ENCODE results near the gene PLXNA3.

The PLXNA3 gene

DNA sequence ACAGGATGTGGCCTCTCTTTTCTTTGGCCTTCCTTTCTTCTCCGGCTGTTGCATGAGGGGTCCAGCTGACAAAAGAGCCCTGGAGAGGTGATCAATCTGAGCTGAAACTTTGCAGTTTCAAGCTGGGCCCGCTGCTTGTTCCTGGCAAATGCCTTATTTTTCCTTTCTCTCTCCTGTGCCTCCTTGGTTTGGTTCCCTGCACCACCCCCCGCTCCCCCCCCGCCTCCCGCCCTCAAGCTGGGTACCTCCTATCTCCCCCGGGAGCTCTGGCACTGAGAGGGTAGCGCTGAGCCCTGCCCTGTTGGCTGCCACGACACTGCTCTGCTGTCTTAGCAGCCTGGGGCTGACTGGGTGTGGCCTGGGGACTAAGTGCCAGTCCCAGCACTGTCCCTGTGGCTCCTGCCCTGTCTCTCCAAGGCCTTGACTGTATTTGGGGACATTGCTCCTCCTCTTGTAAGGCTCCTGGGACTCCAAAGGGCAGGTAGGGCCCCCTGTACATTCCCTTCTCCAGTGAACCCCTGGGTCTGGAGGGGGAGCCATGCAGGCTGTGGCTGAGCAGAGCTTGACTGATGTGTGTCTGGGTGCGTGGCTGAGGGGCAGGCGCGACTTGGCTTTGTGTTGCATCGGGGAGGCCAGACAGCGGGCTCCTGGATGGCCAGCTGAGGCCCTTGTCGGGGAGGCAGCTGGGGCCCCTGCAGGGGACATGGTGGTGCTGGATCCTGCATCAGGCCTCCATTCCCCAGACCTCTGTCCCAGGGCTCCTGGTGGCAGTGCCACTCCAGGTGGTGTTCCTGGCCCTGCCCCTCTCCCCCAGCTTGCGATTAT is 1.1 kb downstream of the PLXNA3 start:
- DNase-seq (ENCODE audit: low read depth in 2 of 2): no peak

DNA sequence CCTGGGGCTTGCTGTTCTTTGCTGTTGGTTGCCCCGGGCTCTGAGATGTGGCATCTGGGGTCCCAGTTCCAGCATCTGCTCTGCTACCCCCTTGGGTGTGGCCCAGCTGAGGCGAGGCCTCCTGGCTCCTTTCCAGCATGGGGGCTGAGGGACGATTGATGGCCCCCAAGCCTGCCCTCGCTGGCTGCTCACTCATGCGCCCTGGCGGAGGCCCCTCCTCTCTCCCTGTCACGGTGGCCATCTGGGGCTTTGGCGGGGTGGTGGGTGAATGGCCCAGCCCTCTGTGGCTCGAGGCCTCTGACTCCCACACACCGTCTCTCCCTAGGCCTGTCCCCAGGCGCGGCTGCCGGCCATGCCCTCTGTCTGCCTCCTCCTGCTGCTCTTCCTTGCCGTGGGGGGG is 1.8 kb downstream of the PLXNA3 start:
- DNase-seq (ENCODE audit: low read depth in 2 of 2): no peak

DNA sequence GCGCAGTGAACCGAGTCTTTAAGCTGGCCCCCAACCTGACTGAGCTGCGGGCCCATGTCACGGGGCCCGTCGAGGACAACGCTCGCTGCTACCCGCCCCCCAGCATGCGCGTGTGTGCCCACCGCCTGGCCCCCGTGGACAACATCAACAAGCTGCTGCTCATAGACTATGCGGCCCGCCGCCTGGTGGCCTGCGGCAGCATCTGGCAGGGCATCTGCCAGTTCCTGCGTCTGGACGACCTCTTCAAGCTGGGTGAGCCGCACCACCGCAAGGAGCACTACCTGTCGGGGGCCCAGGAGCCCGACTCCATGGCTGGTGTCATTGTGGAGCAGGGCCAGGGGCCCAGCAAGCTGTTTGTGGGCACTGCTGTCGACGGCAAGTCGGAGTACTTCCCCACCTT is 2.2 kb downstream of the PLXNA3 start:
- no peak for DNase-seq (ENCODE audit: low read depth in 2 of 2)

DNA sequence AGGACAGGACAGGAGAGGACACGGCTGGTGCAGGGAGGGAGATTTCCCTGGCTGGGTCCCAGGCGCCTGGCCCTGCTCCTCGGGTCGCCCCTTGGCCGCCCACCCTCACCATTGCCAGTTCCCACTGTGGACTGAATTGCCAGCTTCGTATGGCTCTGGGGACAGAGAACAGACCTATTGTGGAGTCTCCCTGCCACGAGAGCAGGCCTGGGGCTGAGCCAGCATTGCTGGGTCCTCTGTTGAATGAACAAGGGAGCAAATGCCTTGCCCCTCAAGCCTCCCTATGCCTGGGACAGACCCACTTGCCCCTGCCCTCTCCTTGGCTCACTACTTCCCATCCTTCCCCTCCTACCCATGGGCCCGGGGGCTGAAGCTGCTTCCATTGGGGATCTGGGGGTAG is 4.3 kb downstream of the PLXNA3 start:
- no peak for DNase-seq (ENCODE audit: low read depth in 2 of 2)

DNA sequence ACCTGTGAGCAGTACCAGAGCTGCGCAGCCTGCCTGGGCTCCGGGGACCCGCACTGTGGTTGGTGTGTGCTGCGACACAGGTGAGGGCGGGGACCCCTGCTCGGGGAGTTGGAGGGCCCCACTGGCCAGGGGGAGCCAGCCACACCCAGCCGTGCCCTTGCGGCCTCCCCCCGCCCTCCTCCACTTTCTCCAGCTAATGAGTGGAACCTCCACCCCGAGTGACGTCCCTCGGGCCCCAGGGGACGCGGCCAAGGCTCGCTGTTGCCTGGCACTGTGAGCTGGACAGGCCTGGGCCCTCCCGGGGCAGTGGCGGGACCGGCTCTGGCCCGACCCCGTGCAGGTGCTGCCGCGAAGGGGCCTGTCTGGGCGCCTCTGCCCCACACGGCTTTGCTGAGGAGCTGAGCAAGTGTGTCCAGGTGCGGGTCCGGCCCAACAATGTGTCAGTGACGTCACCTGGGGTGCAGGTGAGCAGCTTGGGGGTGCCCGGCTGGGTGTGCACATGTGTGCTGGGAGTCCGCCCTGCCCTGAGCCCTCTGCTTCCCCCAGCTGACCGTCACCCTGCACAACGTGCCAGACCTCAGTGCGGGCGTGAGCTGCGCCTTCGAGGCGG is 5.6 kb downstream of the PLXNA3 start:
- DNase-seq (ENCODE audit: low read depth in 2 of 2): no peak

DNA sequence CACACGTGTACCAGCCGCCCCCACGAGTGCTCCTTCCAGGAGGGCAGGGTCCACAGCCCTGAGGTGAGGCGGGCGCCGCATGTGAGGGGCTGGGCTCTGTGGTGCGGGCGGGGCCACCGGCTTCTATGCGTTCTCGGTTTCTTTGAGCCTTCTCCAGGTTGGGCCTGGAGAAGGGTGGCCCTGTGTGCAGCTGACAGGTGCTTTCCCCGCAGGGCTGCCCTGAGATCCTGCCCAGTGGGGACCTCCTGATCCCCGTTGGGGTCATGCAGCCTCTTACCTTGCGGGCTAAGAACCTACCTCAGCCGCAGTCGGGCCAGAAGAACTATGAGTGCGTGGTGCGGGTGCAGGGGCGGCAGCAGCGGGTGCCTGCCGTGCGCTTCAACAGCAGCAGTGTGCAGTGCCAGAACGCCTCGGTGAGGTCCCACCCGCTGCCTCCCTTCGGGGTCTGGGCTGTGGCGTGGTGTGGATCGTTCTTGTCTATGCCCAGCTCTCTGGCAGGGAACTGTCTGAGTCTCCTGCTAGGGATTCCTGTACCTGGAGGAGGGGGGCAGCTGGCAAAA is 6.8 kb downstream of the PLXNA3 start:
- no peak for DNase-seq (ENCODE audit: low read depth in 2 of 2)

DNA sequence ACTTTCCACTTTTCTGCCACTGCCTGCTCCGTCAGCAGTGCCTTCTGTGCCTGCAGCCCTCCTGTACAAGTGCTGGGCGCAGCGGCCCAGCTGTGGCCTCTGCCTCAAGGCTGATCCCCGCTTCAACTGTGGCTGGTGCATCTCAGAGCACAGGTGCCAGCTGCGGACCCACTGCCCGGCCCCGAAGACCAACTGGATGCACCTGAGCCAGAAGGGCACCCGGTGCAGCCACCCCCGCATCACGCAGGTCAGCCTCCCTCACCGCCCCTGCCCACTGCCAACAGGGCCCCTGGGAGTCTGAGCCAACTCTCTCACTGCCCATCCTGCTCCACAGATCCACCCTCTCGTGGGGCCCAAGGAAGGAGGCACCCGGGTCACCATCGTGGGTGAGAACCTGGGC is 7.5 kb downstream of the PLXNA3 start:
- no peak for DNase-seq (ENCODE audit: low read depth in 2 of 2)

DNA sequence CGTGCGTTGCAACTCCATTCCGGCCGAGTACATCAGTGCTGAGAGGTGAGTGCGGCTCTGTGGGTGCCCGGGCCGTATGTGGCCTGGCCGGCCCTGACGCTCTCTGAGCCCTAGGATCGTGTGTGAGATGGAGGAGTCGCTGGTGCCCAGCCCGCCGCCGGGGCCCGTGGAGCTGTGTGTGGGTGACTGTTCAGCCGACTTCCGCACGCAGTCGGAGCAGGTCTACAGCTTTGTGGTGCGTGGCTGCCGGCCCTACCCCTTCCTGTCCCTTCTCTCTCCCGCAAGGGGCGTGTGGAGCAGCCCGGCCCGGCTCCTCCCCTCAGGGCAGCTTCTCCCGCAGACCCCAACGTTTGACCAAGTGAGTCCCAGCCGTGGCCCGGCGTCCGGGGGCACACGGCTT is 8.0 kb downstream of the PLXNA3 start:
- DNase-seq (ENCODE audit: low read depth in 2 of 2): no peak

DNA sequence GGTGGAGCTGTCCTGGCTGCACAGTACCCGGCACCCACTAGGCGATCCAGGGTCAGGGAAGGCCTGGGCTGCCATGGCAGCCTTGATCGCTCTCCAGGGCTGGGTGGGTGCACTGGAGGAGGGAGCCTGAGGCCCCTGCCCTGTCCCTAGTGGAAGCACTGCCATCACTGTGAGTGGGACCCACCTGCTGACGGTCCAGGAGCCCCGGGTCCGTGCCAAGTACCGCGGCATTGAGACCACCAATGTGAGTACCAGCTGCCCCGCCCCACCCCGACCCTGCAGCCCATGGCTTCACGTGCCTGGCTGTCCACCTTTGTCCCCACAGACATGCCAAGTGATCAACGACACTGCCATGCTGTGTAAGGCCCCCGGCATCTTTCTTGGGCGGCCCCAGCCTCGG is 8.8 kb downstream of the PLXNA3 start:
- DNase-seq (ENCODE audit: low read depth in 2 of 2): no peak

DNA sequence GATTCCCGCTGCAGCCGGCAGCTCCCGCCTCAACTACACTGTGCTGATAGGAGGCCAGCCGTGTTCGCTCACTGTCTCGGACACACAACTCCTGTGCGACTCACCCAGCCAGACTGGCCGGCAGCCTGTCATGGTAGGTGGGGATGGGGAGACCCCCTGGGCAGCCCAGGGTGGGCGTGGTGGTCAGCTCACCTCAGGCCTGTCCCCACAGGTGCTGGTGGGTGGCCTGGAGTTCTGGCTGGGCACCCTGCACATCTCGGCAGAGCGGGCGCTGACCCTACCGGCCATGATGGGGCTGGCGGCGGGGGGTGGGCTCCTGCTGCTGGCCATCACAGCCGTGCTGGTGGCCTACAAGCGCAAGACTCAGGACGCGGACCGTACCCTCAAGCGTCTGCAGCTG is 9.5 kb downstream of the PLXNA3 start:
- DNase-seq (ENCODE audit: low read depth in 2 of 2): no peak

DNA sequence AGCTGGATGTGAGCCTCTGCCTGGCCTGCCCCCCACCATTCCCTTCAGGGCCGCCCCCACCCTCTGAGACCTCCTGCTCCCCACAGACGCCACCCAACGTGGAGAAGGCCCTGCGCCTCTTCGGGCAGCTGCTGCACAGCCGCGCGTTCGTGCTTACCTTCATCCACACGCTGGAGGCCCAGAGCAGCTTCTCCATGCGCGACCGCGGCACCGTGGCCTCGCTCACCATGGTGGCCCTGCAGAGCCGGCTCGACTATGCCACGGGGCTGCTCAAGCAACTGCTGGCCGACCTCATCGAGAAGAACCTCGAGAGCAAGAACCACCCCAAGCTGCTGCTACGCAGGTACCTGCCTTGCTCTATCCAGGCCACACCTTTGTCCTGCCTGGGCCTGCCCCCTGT is 10.1 kb downstream of the PLXNA3 start:
- no peak for DNase-seq (ENCODE audit: low read depth in 2 of 2)

DNA sequence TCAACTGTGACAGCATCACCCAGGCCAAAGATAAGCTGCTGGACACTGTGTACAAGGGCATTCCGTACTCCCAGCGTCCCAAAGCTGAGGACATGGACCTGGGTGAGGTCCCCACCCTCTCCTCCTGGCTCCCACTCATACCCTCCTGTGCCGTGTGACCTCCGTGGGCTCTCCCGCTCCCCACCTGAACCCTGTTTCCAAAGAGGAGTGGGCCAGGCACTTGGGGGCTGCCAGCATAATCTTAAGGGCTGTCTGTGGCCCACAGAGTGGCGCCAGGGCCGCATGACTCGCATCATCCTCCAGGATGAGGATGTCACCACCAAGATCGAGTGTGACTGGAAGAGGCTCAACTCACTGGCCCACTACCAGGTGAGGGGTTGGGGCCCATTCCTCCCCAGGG is 11.0 kb downstream of the PLXNA3 start:
- no peak for DNase-seq (ENCODE audit: low read depth in 2 of 2)

DNA sequence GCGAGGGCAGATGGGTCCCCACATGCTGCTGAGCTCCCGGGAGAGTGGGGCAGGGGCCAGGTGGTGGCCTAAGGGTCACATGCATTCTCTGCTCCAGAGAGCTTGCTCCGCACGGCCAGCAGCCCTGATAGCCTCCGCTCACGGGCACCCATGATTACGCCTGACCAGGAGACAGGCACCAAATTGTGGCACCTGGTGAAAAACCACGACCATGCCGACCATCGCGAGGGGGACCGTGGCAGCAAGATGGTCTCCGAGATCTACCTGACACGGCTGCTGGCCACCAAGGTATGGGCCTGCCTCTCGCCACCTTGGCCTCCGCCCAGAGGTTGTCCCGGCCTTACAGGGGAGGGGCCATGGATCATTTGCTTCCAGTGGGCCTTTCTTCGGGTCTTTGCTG is 11.8 kb downstream of the PLXNA3 start:
- DNase-seq (ENCODE audit: low read depth in 2 of 2): no peak

DNA sequence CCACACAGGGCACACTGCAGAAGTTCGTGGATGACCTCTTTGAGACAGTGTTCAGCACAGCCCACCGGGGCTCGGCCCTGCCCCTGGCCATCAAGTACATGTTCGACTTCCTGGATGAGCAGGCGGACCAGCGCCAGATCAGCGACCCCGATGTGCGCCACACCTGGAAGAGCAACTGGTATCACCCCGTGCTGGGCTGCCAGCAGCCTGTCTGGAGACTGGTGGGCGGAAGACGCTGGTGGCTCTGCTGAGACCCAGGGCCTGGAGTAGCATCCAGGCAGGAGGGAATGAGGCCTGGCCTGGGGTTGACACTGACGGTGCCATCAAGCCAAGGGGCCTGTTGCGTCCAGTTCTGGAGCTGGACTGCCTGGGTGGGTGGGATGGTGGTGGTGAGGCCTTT is 12.4 kb downstream of the PLXNA3 start:
- no peak for DNase-seq (ENCODE audit: low read depth in 2 of 2)

DNA sequence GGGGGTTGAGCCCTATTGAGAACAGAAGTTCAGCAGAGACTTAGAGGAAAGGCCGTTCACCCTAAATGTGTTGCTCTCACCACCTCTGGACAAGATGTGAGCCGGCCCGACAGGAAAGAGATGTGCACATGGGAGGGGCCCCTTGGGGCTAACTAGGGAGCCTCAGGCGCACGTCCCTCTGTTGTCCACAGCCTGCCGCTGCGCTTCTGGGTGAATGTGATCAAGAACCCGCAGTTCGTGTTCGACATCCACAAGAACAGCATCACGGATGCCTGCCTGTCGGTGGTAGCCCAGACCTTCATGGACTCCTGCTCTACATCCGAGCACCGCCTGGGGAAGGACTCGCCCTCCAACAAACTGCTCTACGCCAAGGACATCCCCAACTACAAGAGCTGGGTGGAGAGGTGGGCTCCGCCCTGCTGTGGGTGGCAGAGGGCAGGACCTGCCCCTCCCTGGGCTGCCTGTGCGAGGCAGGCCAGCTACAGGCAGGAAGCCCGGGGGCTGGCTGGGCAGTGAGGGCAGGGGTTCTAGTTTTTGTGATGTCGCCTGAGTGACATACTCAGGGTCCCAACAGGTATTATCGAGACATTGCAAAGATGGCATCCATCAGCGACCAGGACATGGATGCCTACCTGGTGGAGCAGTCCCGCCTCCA is 13.0 kb downstream of the PLXNA3 start:
- no peak for DNase-seq (ENCODE audit: low read depth in 2 of 2)

DNA sequence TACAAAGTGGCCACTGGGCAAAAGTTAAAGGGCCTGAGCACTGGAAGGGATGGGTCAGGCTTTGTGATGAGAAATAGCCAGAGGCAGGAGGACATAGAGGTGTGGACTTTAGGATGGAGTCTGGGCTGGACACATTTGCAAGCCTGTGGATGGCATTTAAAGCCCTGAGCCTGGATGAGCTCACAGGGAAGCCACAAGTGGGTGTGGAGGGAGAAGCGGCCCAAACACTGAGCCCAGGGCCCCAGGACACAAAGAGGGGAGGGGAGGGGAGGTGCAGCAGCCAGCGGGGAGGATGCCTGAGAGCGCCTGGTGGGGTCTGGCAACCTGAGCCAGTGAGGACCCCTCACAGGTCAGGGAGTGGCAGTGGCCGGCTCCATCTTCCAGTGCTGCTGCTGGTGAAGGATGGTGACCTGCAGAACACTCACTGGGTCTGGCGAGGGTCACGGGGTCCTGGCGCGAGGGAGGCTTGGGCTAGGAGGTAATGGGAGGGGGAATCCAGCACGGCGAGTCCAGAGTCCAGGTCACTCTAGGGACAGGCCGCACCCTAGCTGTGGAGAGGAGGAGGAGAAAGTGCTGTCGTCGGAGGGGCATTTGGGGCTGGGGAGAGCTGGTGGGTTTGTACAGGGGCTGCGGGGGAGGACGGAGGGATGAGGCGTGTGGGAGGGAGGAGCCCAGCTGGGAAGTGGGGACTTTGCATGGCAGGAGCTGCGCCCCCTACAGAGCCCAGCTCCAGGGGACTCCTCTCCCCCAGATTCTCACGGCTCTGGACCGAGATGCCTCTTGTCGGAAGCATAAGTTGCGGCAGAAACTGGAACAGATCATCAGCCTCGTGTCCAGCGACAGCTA is 14.0 kb downstream of the PLXNA3 start:
- DNase-seq (ENCODE audit: low read depth in 2 of 2): no peak

DNA sequence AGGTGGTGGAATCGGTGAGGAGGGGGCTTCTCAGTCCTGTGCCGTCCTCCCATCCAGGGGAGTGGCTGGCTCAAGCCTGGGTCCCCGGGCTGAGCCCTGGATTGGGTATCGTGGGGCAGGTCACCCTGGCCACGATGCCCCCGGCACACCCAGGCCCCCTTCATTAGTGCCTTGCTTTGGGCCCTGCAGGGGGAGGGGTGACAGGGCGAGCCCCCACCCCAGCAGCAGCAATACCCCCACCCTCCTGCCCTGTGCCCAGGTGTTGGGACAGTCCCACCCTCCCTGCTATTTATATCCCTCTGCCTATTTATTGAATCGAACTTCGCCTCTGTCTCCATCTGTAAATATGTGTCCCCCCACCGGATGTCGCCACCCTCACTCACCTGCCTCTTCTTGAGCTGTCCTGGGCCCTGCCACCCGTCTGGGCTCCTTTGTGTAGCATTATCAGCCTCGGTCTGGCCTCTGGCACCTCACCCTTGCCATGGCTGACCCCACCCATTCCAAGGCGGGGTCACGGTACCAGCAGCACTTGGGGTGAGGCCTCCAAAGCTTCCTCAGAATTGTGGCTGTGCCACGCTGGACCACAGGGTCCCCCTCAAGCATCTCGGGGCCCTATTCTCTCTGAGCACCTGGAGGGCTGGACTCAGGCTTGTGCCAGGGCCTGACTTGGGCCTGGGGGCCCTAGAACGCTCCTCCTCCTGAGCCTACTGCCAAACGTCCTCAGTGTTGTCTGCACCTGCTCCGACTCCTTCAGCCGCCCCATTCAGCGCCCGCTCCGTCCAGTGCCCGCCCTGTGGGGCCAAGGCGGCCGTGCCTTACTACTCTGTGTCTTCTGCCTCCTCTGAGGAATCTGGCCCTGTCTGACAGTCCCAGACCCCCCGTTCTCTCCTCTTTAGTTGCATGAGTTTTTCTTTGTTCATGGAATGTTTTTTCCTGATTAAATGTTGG is 14.9 kb downstream of the PLXNA3 start:
- no peak for DNase-seq (ENCODE audit: low read depth in 2 of 2)

DNA sequence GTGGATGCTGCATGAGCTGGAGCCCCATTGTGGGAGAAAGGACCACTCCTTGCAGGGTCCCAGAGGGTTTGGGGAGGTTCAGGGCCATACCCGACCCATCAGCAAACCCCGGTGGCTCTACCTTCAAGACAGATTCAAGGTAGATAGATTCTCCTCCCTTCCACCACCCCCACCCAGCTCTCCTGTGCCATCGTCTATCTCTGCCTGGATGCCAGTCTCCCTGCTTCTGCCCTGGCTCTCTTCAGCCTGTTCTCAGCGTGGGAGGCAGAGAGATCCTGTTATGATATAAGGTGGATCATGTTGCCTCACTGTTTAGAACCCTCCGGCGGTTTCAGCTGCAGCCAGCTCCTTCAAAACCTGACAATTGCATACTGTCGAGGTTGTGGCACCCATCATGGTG is 15.6 kb downstream of the PLXNA3 start:
- no peak for DNase-seq (ENCODE audit: low read depth in 2 of 2)

DNA sequence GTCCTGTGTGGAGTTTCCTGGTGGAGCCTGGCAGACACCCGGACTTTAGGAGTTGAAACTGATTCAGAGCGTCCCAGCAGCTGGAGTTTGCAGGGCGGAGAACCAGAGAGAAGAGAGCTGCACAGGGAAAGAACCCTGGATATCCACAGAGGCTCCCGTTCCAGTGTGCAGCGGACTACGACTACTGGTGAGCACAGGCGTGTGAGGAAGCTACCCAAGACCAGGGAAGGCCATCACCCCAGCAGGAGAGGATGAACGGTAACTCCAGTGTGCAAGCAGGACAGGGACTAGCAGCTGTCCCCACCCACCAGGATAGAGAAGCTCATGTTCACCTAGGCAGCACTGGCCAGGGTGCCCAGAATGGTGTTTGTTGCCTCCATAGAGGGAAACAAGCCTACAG is 18.7 kb downstream of the PLXNA3 start:
- no peak for DNase-seq (ENCODE audit: low read depth in 2 of 2)

DNA sequence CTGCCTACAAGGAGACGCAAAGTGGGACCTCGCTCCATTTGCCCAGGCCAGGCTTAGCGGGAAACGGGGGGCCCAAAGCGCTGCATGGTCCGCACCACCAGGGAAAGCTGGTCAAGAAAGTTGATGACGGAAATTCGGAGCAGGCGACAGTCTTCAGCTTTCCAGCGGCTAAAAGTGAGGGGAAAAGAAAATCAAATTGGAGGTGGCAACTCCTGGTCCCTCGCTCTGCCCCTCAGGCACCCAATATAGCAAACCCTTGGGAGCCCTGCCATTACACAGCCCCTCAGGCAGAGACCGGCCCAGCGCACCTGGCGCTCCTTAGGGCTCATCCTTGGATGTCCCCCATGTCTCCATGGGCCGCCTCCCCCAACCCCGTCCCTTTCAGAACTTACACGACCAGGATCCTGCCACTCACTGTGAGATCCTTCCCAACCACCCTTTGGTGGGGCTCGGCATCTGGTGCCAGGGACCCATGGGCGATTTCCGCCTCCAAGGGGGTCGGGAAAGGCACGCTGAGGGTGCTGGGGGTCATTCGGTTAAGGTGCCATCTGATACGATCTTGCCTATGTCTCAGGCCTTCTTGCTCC is 19.9 kb downstream of the PLXNA3 start:
- no peak for DNase-seq (ENCODE audit: low read depth in 2 of 2)

All from activated CD4-positive, alpha-beta T cell treated with anti-CD3 and anti-CD28 coated beads for 24 hours (primary cell).